Endothelial cell of umbilical vein (primary cell): ENCODE results near the gene ZNF474. TPM values are rescaled to one million over a fixed set of nuclear protein-coding genes. Genes with fewer than 3 reads are reported as not detected.

Source experiments
- BruUV-seq: library from RNA; stranded (reverse); fragments of 400-500 nt; replicated peaks from 2 replicates; lab custom pipeline; 2021; lab: Mats Ljungman, UMichigan
- CTCF ChIA-PET: fragments of 300-600, 350-600 bp; sonication (Branson Sonifier 250); formaldehyde crosslinking; loops from one replicate; lab custom pipeline; 2021; ENCODE audit warnings: antibody characterized with exemption, inconsistent platforms; lab: Charles Lee
- POLR2A ChIA-PET: fragments of 300-600, 350-600 bp; sonication (Branson Sonifier 250); formaldehyde crosslinking; loops from one replicate; lab custom pipeline; 2021; ENCODE audit warnings: antibody characterized with exemption, inconsistent platforms; lab: Charles Lee
- DNase-seq: peaks from one replicate; pipeline ENCODE4 v3.0.0-alpha.2; 2011; ENCODE audit warnings: low read depth, low spot score
- FAIRE-seq: peaks from 2 replicates; lab custom pipeline; 2011; peaks lifted over from hg19 to GRCh38; lab: Jason Lieb, UNC
- H2AFZ ChIP-seq: 2 replicates; pipeline ENCODE4 v1.6.0; 2012; ENCODE audit warnings: low read depth, low read length, control low read depth, inconsistent platforms
- H3K27ac ChIP-seq: 2 replicates; pipeline ENCODE4 v1.5.1; 2011; ENCODE audit warnings: low read depth, mild to moderate bottlenecking, control low read depth, low read length, moderate library complexity; ENCODE audit not compliant: insufficient read depth
- H3K27me3 ChIP-seq, 2 experiments: 2 replicates each; pipeline versions ENCODE4 v1.6.0 to v1.6.1; 2011; ENCODE audit warnings: low read length in 2 of 2, mixed read lengths in 1 of 2; ENCODE audit not compliant: control insufficient read depth in 2 of 2, insufficient read depth in 2 of 2
- H3K36me3 ChIP-seq, 2 experiments: 2 replicates in 1 of 2; 3 replicates in 1 of 2; pipeline ENCODE4 v1.5.1; 2011; ENCODE audit warnings: low read length in 2 of 2, mild to moderate bottlenecking in 1 of 2, moderate library complexity in 1 of 2; ENCODE audit not compliant: control insufficient read depth in 2 of 2, insufficient read depth in 2 of 2; ENCODE audit errors: extremely low read depth in 1 of 2
- H3K4me1 ChIP-seq: 3 replicates; pipeline ENCODE4 v1.5.1; 2011; ENCODE audit warnings: mild to moderate bottlenecking, low read length; ENCODE audit not compliant: control insufficient read depth, insufficient read depth; ENCODE audit errors: extremely low read depth
- H3K4me2 ChIP-seq: 2 replicates; pipeline ENCODE4 v1.6.1; 2011; ENCODE audit warnings: low read length, control low read depth, mixed read lengths; ENCODE audit not compliant: insufficient read depth
- H3K4me3 ChIP-seq, 3 experiments: fragments of 200-600 bp in 1 of 3; sonication (generic), shearing (Covaris generic) in 1 of 3; replicated peaks in 1 of 3; 2 replicates each; pipeline ENCODE4 v1.5.1; 2011 to 2016; ENCODE audit warnings: control low read depth in 3 of 3, low read length in 3 of 3, mild to moderate bottlenecking in 2 of 3, inconsistent platforms in 1 of 3, low read depth in 1 of 3, moderate library complexity in 1 of 3; ENCODE audit not compliant: insufficient read depth in 1 of 3
- H3K79me2 ChIP-seq: 2 replicates; pipeline ENCODE4 v1.6.0; 2012; ENCODE audit warnings: low read length, inconsistent platforms; ENCODE audit not compliant: control insufficient read depth, insufficient read depth
- H3K9ac ChIP-seq: replicated peaks from 2 replicates; pipeline ENCODE3; 2011; ENCODE audit warnings: low read length, control low read depth; ENCODE audit not compliant: insufficient read depth; ENCODE audit errors: extremely low read depth
- H3K9me1 ChIP-seq: replicated peaks from 3 replicates; pipeline ENCODE4 v1.6.0; 2011; ENCODE audit warnings: mild to moderate bottlenecking, low read length; ENCODE audit not compliant: control insufficient read depth, insufficient read depth; ENCODE audit errors: extremely low read depth
- H3K9me3 ChIP-seq: replicated peaks from 2 replicates; pipeline ENCODE4 v1.5.1; 2012; ENCODE audit warnings: low read length, inconsistent platforms; ENCODE audit not compliant: control insufficient read depth, insufficient read depth
- H4K20me1 ChIP-seq: replicated peaks from 2 replicates; pipeline ENCODE3; 2011; ENCODE audit warnings: mild to moderate bottlenecking, low read length; ENCODE audit not compliant: control insufficient read depth, insufficient read depth; ENCODE audit errors: extremely low read depth
- CTCF ChIP-seq, 2 donors: IDR thresholded peaks; 1 replicate in 1 of 2; 2 replicates in 1 of 2; pipeline ENCODE4 v1.5.1; 2011; ENCODE audit warnings: low read length in 2 of 2, mild to moderate bottlenecking in 2 of 2, moderate library complexity in 2 of 2, control low read depth in 1 of 2, inconsistent platforms in 1 of 2, low read depth in 1 of 2; ENCODE audit not compliant: insufficient read depth in 1 of 2; ENCODE audit errors: extremely low read depth in 1 of 2
- EZH2 ChIP-seq: IDR thresholded peaks from 2 replicates; pipeline ENCODE4 v1.6.1; 2012; ENCODE audit warnings: borderline replicate concordance, low read depth, mild to moderate bottlenecking, moderate library complexity, low read length, inconsistent platforms; ENCODE audit not compliant: severe bottlenecking
- FOS ChIP-seq: IDR thresholded peaks from 2 replicates; pipeline ENCODE4 v1.6.1; 2011; ENCODE audit warnings: mild to moderate bottlenecking, low read length, moderate library complexity, borderline replicate concordance; ENCODE audit not compliant: insufficient read depth
- GATA2 ChIP-seq: IDR thresholded peaks from 2 replicates; pipeline ENCODE4 v1.7.0; 2011; ENCODE audit warnings: low read depth, mild to moderate bottlenecking, moderate library complexity, mixed read lengths, low read length; ENCODE audit not compliant: insufficient read length, insufficient read depth
- JUN ChIP-seq: IDR thresholded peaks from 2 replicates; pipeline ENCODE4 v1.6.1; 2011; ENCODE audit warnings: borderline replicate concordance, low read depth; ENCODE audit not compliant: insufficient read length, insufficient read depth
- MAX ChIP-seq: IDR thresholded peaks from 2 replicates; pipeline ENCODE4 v1.6.1; 2011; ENCODE audit not compliant: insufficient read depth, insufficient read length
- MYC ChIP-seq: IDR thresholded peaks from one replicate; pipeline ENCODE4 v1.6.1; 2011; ENCODE audit warnings: mild to moderate bottlenecking, low read depth, low read length
- POLR2A ChIP-seq: IDR thresholded peaks from 2 replicates; pipeline ENCODE4 v1.6.1; 2012; ENCODE audit warnings: low read depth, mild to moderate bottlenecking, control low read depth, low read length
- POLR2AphosphoS5 ChIP-seq: IDR thresholded peaks from 2 replicates; pipeline ENCODE4 v1.6.1; 2012; ENCODE audit warnings: low read depth, mild to moderate bottlenecking, control low read depth, low read length, moderate library complexity; ENCODE audit not compliant: insufficient read depth
- dilution Hi-C: fragments of 300-500 bp; cut with MboI; formaldehyde crosslinking; loops from one replicate; pipeline ENCODE4 v1.15.0; 2019; ENCODE audit warnings: low sequenced_read_pairs; ENCODE audit not compliant: extremely low pct_ligation_motif_present
- intact Hi-C: fragments of 100-400 bp; cut with micrococcal nuclease; formaldehyde crosslinking; loops from one replicate; pipeline ENCODE4 v1.10.0; 2022
- polyA plus RNA-seq, 4 experiments: library from polyadenylated mRNA; depleted of rRNA in 3 of 4; stranded (reverse) in 3 of 4; unstranded in 1 of 4; fragments of >200 nt; gene quantifications; 2 replicates each; pipeline versions ENCODE4 v1.2.1 to v1.2.3, GENCODE V29; 2011 to 2012; ENCODE audit warnings: missing spikeins in 1 of 4
- total RNA-seq: library from RNA; stranded (reverse); gene quantifications from 2 replicates; pipeline ENCODE4 v1.2.3, GENCODE V29; 2021

Gene ZNF474
- total and polyA plus RNA-seq, 2 donors (not counting 3 experiments of a cell fraction or from before 2014, with no cell fraction given), result 0.03 TPM; not detected in 1

- no peak overlapping the region for H3K4me2 ChIP-seq
- POLR2A ChIA-PET, result no interaction called here
- CTCF ChIA-PET, result interaction anchor here (0.6 to 1.5 kb wide), 5 partner anchors 15 to 50 kb away, joined by 3 to 6 read pairs (median 3); no protein-coding TSS in a partner anchor
Observed at GRCh38 chr5:122126177-122126755, 3.1 kb upstream of the ZNF474 start.

More at GRCh38 chr5:122126177-122126755, 3.1 kb upstream of the ZNF474 start:
- Histone ChIP-seq H3K79me2 (no peaks in the 10 kb centered on the region), H3K27ac (no peak overlapping the region), H3K9ac (no peak overlapping the region), H2AFZ (no peak overlapping the region), H3K9me3 (no peaks in the 10 kb centered on the region), H3K36me3 (no peaks in the 10 kb centered on the region), H3K27me3 (no peaks in the 10 kb centered on the region), H4K20me1 (no peaks in the 10 kb centered on the region), H3K4me1 (no peaks in the 10 kb centered on the region), H3K4me3 (no peak overlapping the region), H3K9me1 (no peaks in the 10 kb centered on the region)
- no peak for TF ChIP-seq MAX
- TF ChIP-seq EZH2, result no peak
- TF ChIP-seq FOS, result no peak
- no peak for TF ChIP-seq POLR2AphosphoS5
- no peak for TF ChIP-seq JUN
- no peak for TF ChIP-seq MYC
- no peak for TF ChIP-seq POLR2A
- TF ChIP-seq CTCF (IDR thresholded peaks at IDR 0.05; ENCODE audit: extremely low read depth in 1 of 2, insufficient read depth in 1 of 2, low read depth in 1 of 2, low read length in 2 of 2), result no peak
- no peak for TF ChIP-seq GATA2
- dilution Hi-C loops (no loop called here), intact Hi-C loops (no loop called here)
- FAIRE-seq (no peak), DNase-seq (no peak)
- no TSS peak for BruUV-seq
